Activated T-cell treated with anti-CD3 and anti-CD28 coated beads, Interleukin-2, amount 50 U/mL, for 24 hours (primary cell): ENCODE results near the gene NR1H2.

Source experiments
- DNase-seq: peaks from one replicate; pipeline ENCODE4 v3.0.0-alpha.2; 2020
- H3K27ac Mint-ChIP-seq: 2 replicates; pipeline ENCODE4 v1.8.0; 2020; ENCODE audit warnings: mild to moderate bottlenecking, mixed read lengths
- H3K27me3 Mint-ChIP-seq: 2 replicates; pipeline ENCODE4 v1.8.0; 2020; ENCODE audit warnings: mixed read lengths
- H3K36me3 Mint-ChIP-seq: 2 replicates; pipeline ENCODE4 v1.8.0; 2020; ENCODE audit warnings: low read depth, mixed read lengths
- H3K4me1 Mint-ChIP-seq: 2 replicates; pipeline ENCODE4 v1.8.0; 2020; ENCODE audit warnings: low read depth, mixed read lengths
- H3K4me3 Mint-ChIP-seq: 2 replicates; pipeline ENCODE4 v1.8.0; 2020; ENCODE audit warnings: mild to moderate bottlenecking, moderate library complexity, mixed read lengths
- H3K9me3 Mint-ChIP-seq: 2 replicates; pipeline ENCODE4 v1.8.0; 2020; ENCODE audit warnings: mixed read lengths

NR1H2 gene

GRCh38 chr19:50394017-50394416 is 17.8 kb downstream of the NR1H2 start:
- Mint-ChIP-seq H3K36me3 (peaks cover 73% of the 10 kb centered on the region), H3K27me3 (no peaks in the 10 kb centered on the region), H3K9me3 (no peaks in the 10 kb centered on the region), H3K4me1 (peaks cover 1% of the 10 kb centered on the region), H3K4me3 (no peak overlapping the region), H3K27ac (no peak overlapping the region)
- no peak for DNase-seq

DNA sequence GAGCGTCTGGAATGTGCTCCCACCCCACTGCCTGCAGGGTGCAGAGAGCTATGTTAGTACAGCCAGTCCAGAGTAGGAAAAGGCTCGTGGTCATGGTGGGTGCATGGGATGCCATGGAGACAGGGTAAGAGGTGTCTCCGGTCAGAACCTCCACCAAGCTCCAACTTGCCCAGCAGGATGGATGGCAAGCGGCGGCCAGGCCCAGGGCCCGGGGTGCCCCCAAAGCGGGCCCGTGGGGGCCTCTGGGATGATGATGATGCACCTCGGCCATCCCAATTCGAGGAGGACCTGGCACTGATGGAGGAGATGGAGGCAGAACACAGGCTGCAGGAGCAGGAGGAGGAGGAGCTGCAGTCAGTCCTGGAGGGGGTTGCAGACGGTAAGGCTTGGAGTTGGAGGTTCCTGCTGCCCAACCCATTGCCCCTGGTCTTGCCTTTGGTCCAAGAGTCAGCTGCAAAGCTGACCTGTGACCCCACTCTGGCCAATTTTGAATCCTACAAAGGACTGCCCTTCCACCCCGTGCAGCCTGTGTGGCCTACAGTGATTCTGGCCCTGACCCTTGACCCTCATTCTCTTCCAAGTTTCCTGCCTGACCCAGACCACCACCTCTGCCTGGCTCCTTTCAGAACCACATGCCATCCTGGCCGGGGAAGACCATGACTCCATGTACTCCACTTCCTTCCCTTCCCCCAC is 22.6 kb downstream of the NR1H2 start:
- H3K4me1 Mint-ChIP-seq, result no peaks in the 10 kb centered on the region
- H3K27me3 Mint-ChIP-seq, result no peaks in the 10 kb centered on the region
- H3K36me3 Mint-ChIP-seq, result peaks cover 64% of the 10 kb centered on the region
- no peak for DNase-seq
- H3K4me3 Mint-ChIP-seq, result no peak overlapping the region
- no peaks in the 10 kb centered on the region for H3K9me3 Mint-ChIP-seq
- H3K27ac Mint-ChIP-seq, result no peak overlapping the region

- Mint-ChIP-seq H3K9me3 (no peaks in the 10 kb centered on the region), H3K36me3 (peaks cover 65% of the 10 kb centered on the region), H3K27ac (no peak overlapping the region), H3K4me3 (no peak overlapping the region), H3K27me3 (no peaks in the 10 kb centered on the region), H3K4me1 (no peaks in the 10 kb centered on the region)
- DNase-seq, result no peak
Observed at GRCh38 chr19:50399368-50399745, 23.1 kb downstream of the NR1H2 start.

DNA sequence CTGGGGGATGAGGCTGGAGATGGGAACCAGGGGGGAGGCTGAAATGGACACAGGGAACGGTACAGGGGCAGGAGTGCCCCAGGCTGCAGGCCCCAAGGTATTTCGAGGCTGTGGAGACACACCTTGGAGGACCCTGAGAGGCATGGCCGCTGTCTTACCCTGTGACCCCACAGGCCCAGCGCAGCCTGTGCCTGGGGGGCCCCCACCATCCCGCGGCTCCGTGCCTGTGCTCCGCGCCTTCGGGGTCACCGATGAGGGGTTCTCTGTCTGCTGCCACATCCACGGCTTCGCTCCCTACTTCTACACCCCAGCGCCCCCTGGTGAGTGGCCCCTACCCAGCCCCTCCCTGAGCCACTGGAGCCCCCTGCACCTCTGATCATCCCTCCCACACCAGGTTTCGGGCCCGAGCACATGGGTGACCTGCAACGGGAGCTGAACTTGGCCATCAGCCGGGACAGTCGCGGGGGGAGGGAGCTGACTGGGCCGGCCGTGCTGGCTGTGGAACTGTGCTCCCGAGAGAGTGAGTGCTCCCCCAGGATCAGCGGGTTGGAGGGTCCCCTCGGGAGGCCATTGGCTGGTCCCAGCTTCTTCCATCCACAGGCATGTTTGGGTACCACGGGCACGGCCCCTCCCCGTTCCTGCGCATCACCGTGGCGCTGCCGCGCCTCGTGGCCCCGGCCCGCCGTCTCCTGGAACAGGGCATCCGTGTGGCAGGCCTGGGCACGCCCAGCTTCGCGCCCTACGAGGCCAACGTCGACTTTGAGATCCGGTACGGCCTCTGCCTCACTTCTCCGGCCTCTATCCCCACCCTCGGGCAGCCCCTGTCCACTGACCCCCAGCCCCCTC is 25.6 kb downstream of the NR1H2 start:
- Mint-ChIP-seq H3K36me3 (peaks cover 80% of the 10 kb centered on the region), H3K9me3 (no peaks in the 10 kb centered on the region), H3K27ac (no peak overlapping the region), H3K4me3 (no peak overlapping the region), H3K27me3 (no peaks in the 10 kb centered on the region), H3K4me1 (no peaks in the 10 kb centered on the region)
- no peak for DNase-seq

DNA sequence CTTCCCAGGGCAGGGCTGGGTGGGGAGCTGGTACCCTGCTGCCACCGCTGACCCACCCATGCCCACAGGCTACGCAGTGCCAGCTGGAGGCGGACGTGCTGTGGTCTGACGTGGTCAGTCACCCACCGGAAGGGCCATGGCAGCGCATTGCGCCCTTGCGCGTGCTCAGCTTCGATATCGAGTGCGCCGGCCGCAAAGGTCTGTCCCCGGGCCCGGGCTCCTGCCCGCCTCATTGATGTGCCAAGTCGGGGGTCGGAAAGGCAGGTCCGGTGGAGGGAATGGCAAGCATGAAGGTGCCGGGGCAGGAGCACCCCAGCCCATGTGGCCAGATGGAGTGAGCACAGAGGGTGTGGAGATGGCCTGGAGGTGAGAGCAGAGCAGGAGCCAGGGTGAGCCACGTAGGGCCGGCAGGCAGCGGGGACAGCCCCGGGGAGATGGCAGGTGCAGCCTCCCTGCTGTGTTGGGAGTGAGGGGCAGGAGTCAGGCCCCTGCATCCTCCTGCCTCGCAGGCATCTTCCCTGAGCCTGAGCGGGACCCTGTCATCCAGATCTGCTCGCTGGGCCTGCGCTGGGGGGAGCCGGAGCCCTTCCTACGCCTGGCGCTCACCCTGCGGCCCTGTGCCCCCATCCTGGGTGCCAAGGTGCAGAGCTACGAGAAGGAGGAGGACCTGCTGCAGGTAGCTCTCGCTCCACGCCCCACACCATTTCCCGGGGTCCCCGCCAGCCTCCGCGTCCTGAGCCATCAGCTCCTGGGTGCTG is 26.5 kb downstream of the NR1H2 start:
- Mint-ChIP-seq H3K27me3 (no peaks in the 10 kb centered on the region), H3K4me1 (no peaks in the 10 kb centered on the region), H3K4me3 (no peak overlapping the region), H3K27ac (no peak overlapping the region), H3K36me3 (peaks cover 83% of the 10 kb centered on the region), H3K9me3 (no peaks in the 10 kb centered on the region)
- DNase-seq, result no peak

GRCh38 chr19:50406156-50406820 is 30.0 kb downstream of the NR1H2 start:
- no peaks in the 10 kb centered on the region for H3K9me3 Mint-ChIP-seq
- peaks cover 89% of the 10 kb centered on the region for H3K36me3 Mint-ChIP-seq
- no peaks in the 10 kb centered on the region for H3K27me3 Mint-ChIP-seq
- H3K27ac Mint-ChIP-seq, result no peak overlapping the region
- no peaks in the 10 kb centered on the region for H3K4me1 Mint-ChIP-seq
- no peak for DNase-seq
- no peak overlapping the region for H3K4me3 Mint-ChIP-seq

- H3K27ac Mint-ChIP-seq, result no peak overlapping the region
- no peak for DNase-seq
- no peaks in the 10 kb centered on the region for H3K9me3 Mint-ChIP-seq
- H3K4me1 Mint-ChIP-seq, result no peaks in the 10 kb centered on the region
- no peak overlapping the region for H3K4me3 Mint-ChIP-seq
- H3K36me3 Mint-ChIP-seq, result peaks cover 88% of the 10 kb centered on the region
- no peaks in the 10 kb centered on the region for H3K27me3 Mint-ChIP-seq
Observed at GRCh38 chr19:50406829-50407228, 30.6 kb downstream of the NR1H2 start.

DNA sequence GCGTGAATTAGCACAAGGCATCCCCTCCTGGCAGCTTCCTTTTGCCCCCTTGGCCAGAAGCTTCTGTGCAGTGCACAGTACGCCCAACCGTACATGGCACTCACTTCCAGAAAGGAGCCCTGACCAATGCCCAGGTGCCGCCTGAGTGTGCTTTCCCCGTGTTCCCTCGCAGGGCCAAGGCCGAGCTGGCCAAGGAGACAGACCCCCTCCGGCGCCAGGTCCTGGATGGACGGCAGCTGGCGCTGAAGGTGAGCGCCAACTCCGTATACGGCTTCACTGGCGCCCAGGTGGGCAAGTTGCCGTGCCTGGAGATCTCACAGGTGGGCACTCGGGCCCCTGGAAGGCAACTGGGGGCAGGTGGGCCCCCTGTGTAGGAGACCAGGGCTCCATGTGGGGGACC is 33.1 kb downstream of the NR1H2 start:
- Mint-ChIP-seq H3K4me3 (no peak overlapping the region), H3K4me1 (peaks cover 2% of the 10 kb centered on the region), H3K27me3 (no peaks in the 10 kb centered on the region), H3K9me3 (no peaks in the 10 kb centered on the region), H3K27ac (no peak overlapping the region), H3K36me3 (peaks cover 88% of the 10 kb centered on the region)
- no peak for DNase-seq

GRCh38 chr19:50410109-50410508 is 33.9 kb downstream of the NR1H2 start:
- H3K36me3 Mint-ChIP-seq, result peaks cover 88% of the 10 kb centered on the region
- H3K27me3 Mint-ChIP-seq, result no peaks in the 10 kb centered on the region
- no peak for DNase-seq
- H3K9me3 Mint-ChIP-seq, result no peaks in the 10 kb centered on the region
- H3K4me3 Mint-ChIP-seq, result no peak overlapping the region
- H3K4me1 Mint-ChIP-seq, result peaks cover 6% of the 10 kb centered on the region
- no peak overlapping the region for H3K27ac Mint-ChIP-seq

GRCh38 chr19:50412419-50412818 is 36.2 kb downstream of the NR1H2 start:
- H3K27me3 Mint-ChIP-seq, result no peaks in the 10 kb centered on the region
- H3K36me3 Mint-ChIP-seq, result peaks cover 74% of the 10 kb centered on the region
- H3K4me3 Mint-ChIP-seq, result no peak overlapping the region
- H3K27ac Mint-ChIP-seq, result peak overlapping the region; percentile 22
- DNase-seq, result no peak
- H3K9me3 Mint-ChIP-seq, result no peaks in the 10 kb centered on the region
- H3K4me1 Mint-ChIP-seq, result peaks cover 6% of the 10 kb centered on the region

DNA sequence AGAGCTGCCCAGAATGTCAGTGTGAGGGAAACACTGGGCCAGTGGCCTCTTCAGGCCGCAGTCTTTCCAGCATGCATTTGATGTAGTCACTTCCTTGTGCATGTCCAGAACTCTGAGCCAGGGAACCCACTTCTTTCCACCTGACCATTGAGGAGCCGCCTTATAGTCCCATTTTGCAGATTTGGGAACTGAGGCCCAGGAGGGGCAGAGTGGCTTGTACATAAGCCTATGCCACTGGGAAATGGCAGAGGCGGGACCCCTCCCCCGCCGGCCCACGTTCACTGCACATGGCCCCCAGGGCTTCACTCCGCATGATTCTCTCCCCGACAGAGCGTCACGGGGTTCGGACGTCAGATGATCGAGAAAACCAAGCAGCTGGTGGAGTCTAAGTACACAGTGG is 36.8 kb downstream of the NR1H2 start:
- no peak overlapping the region for H3K4me3 Mint-ChIP-seq
- no peak for DNase-seq
- H3K36me3 Mint-ChIP-seq, result peaks cover 75% of the 10 kb centered on the region
- no peaks in the 10 kb centered on the region for H3K9me3 Mint-ChIP-seq
- H3K4me1 Mint-ChIP-seq, result peaks cover 6% of the 10 kb centered on the region
- H3K27me3 Mint-ChIP-seq, result no peaks in the 10 kb centered on the region
- no peak overlapping the region for H3K27ac Mint-ChIP-seq

DNA sequence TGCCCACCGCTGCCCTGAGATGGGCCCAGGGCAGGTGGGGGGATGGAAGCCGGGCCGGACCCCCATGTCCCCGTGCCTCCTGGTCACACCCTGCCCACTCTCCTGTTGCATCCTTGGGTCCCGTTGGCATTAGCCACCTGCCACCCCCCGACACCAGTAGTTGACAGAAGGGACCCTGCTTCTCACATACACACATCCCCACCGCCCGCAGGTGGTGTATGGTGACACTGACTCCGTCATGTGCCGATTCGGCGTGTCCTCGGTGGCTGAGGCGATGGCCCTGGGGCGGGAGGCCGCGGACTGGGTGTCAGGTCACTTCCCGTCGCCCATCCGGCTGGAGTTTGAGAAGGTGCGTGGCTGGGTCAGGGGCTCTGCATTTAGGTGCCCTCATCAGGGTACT is 37.3 kb downstream of the NR1H2 start:
- H3K9me3 Mint-ChIP-seq, result no peaks in the 10 kb centered on the region
- H3K27ac Mint-ChIP-seq, result no peak overlapping the region
- no peak overlapping the region for H3K4me3 Mint-ChIP-seq
- DNase-seq, result no peak
- peaks cover 3% of the 10 kb centered on the region for H3K27me3 Mint-ChIP-seq
- peaks cover 6% of the 10 kb centered on the region for H3K4me1 Mint-ChIP-seq
- H3K36me3 Mint-ChIP-seq, result peaks cover 76% of the 10 kb centered on the region

DNA sequence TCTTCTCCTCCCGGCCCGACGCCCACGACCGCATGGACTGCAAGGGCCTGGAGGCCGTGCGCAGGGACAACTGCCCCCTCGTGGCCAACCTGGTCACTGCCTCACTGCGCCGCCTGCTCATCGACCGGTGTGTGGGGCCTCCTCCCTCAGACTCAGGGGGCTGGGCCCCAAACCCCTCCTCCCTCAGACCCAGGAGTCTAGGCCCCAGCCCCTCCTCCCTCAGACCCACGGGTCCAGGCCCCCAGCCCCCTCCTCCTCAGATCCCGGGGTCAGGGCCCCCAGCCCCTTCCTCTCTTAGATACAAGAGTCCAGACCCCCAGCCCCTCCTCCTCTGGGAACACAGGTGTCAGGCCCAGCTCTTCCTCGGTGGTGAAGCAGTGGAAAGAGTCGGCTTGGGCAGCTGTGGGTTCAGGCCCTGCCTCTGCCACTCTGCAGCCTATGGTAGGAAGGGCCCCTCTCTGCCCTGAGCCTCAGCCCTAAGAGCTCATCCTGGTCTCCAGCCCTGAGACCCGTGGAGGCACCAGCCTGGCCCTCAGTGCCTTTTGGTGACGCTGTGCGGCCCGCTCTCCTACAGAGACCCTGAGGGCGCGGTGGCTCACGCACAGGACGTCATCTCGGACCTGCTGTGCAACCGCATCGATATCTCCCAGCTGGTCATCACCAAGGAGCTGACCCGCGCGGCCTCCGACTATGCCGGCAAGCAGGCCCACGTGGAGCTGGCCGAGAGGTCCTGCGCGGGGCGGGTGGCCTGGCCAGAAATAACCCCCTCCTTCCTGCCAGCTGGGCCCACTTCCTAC is 38.8 kb downstream of the NR1H2 start:
- H3K4me1 Mint-ChIP-seq, result peaks cover 15% of the 10 kb centered on the region
- peaks cover 61% of the 10 kb centered on the region for H3K36me3 Mint-ChIP-seq
- DNase-seq, result peak; percentile 87
- peaks cover 15% of the 10 kb centered on the region for H3K27me3 Mint-ChIP-seq
- H3K4me3 Mint-ChIP-seq, result no peak overlapping the region
- peak overlapping the region; percentile 26 for H3K27ac Mint-ChIP-seq
- H3K9me3 Mint-ChIP-seq, result no peaks in the 10 kb centered on the region

DNA sequence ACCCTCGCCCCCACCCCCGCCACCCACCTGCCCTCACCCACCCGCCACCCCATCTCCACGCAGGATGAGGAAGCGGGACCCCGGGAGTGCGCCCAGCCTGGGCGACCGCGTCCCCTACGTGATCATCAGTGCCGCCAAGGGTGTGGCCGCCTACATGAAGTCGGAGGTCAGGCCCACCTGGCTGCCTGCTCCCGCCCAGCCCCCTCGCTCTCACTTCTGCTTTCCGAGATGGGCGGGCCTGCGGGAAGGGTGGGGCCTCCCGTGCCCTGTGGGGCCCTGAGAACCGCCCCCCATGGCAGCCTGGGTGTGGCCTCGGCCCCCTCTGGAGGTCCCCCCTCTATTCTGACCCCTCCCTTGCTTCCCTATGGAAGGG is 39.4 kb downstream of the NR1H2 start:
- Mint-ChIP-seq H3K9me3 (no peaks in the 10 kb centered on the region), H3K4me1 (peaks cover 18% of the 10 kb centered on the region), H3K27ac (no peak overlapping the region), H3K27me3 (peaks cover 20% of the 10 kb centered on the region), H3K4me3 (no peak overlapping the region), H3K36me3 (peaks cover 55% of the 10 kb centered on the region)
- no peak for DNase-seq
